ENCODE data around the gene MOB3A.

Gene MOB3A

DNA sequence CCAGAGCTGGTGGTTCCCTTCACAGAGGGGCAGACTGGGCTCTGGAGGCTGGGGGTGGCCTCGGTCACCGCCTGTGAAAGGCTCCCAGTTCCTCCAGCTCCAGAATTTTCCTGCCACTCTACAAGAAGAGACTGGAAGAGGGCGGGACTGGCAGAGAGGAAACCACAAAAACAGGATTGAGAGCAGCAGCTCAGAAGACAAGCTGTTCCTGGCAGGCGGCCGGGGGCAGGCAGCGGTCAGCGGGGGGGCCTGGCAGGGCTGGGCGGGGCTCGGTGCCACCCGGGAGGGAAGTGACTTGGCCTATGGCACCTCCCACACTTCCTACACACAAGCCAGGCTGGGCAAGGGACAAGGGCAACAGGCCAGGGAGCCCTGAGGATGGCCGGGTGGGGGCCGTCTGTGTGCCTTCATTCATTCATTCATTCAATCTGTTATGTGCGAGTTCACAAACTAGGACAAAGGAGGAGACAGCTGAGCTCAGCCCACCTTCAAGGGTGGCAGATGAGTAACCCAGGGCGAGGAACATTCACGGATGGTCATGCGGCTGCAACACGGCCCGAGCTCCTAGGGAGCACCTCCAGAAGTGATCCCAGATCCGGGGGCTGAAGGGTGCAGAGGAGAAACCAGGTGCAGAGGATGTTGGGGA is 63.7 kb downstream of the MOB3A start:
- no peak for DNase-seq

DNA sequence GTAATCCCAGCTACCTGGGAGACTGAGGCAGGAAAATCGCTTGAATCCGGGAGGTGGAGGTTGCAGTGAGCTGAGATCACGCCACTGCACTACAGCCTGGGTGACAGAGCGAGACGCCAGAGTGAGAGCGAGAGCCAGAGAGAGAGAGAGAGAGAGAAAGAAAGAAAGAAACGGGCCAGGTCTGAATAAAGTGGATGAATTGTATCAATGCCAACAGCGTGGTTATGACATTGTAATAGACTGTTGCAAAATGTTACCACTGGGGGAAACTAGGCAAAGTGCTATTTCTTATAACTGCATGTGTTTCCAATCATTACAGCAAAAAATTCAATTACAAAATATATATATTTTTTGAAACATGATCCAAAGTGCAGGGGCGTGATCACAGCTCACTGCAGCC is 68.8 kb downstream of the MOB3A start:
- DNase-seq: no peak

DNA sequence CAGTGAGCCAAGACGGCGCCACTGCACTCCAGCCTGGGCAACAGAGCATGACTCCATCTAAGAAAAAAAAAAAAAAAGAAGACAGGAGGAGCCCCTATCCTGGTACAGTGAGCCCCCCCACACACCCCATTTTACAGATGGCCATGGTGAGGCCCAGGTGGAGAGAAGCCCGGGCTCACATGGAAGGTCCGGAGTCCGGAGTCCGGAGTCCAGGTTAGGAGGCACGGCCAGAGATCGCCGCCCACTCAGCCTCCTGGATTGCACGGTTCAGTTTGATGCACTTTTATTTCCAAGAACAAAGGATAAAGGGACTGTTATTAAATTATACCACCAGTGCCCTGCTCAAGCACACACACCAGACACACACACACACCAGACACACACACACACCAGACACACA is 69.4 kb downstream of the MOB3A start:
- no peak for DNase-seq

DNA sequence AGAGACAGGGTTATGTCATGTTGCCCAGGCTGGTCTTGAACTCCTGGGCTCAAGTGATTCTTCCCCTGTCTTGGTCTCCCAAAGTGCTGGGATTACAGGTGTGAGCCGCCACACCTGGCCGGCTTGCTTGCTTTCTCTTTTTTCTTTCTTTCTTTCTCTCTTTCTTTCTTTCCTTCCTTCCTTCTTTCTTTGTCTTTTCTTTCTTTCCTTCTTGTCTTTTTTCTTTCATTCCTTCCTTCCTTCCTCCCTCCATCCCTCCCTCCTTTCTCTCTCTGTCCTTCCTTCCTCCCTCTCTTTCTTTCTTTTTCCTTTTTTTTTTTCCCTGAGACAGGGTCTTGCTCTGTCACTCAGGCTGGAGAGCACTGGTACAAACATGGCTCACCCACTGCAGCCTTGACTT is 73.8 kb downstream of the MOB3A start:
- no peak for DNase-seq

DNA sequence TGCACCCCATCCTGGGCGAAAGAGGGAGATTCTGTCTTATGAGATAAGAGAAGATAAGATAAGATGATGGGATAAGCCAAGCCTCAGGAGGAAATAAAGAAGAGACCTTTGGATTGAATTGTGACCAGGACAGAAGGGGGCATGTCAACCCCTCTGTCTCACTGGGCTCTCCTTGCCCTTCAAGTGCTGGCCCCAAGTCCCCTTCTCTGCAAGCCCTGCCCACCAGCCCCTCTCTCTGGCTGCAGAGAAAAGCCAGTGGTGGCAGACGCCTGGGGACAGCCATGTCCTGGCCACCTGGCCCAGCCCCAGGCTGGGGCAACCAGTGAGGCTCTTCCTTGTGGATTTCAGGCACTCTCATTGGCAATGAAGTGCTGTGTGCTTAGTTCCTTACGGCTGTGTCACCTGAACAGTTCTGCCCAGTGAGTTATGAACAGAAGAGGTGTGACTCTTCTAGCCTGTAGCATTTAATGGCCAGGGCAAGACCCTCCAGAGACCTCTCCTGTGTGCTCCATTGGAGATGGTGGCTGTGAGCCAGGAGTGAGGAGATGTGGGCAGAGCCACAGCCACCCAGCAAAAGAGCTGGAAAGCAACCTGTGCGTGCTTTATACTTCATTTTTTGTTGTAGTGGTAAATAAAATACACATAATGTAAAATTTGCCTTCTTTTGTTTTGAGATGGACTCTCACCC is 74.5 kb downstream of the MOB3A start:
- DNase-seq: no peak

Data from activated naive CD4-positive, alpha-beta T cell treated with anti-CD3 and anti-CD28 coated beads, Interleukin-2, amount 50 U/mL, for 16 hours (primary cell).